SK-MEL-5 (cell line): ENCODE measurements around the gene CACNG5. TPM values are rescaled to one million over a fixed set of nuclear protein-coding genes. Genes with fewer than 3 reads are reported as not detected.

Experiments used
- DNase-seq: peaks from one replicate; pipeline ENCODE4 v3.0.0-alpha.2; 2016; ENCODE audit warnings: low read depth, low spot score
- in situ Hi-C: cut with HindIII; loops from 2 replicates; pipeline ENCODE4 v1.10.0; 2016; ENCODE audit warnings: low sequenced_read_pairs, high pct_unique_total_duplicates, low pct_unique_long_range_greater_than_20kb
- total RNA-seq: library from RNA; depleted of rRNA; stranded (reverse); fragments of >200 nt; shearing (Covaris generic); gene quantifications from 2 replicates; pipeline ENCODE4 v1.2.3, GENCODE V29; 2014

The CACNG5 gene
- total RNA-seq, 1 experiment from 2014 or later: not detected

- in situ Hi-C loops: no loop called here
- DNase-seq: no peak
These were observed 5.1 kb downstream of the CACNG5 start for GRCh38 chr17:66840061-66840460.

DNA sequence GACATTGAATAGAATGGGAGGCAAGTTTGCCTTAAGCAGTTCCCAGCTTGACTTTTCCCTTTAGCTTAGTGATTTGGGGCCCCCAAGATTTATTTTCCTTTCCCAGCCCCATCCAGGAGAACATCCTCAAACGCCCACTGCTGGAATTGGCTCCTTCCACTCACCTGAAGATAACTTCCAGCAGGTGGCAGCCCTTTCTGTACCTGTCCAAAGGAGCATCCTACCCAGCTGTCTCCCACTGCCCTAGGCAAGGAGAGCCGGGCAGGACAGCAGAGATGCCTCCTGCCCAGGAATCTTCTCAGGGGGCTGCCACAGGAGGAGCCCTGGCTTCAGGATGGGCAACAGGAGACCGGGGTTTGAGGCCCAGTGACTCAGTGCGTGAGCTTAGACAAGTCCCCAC, 6.4 kb downstream of the CACNG5 start:
- in situ Hi-C loops: no loop called here
- DNase-seq: no peak

DNA sequence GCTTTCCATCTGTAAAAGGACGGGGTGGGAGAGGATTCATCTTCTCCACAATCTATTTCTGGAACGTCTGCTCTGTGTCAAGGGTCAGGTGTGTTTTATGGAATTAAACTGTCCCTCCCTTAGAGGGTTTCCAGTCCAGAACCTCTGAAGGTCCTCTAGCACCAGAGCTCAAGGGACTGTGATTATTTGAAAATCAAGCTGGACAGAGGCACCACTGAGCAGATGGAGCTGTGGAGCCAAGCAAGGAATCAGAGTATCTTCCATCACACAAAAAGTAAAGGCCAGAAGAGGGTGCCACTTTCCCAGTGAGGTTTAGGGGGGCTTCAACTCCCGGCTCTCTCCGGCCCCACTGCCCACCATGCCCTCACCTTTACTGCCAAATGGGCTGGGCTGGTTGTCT, 6.8 kb downstream of the CACNG5 start:
- in situ Hi-C loops: no loop called here
- DNase-seq: no peak

GRCh38 chr17:66842505-66842904, 7.6 kb downstream of the CACNG5 start:
- in situ Hi-C loops: no loop called here
- DNase-seq: no peak

- in situ Hi-C loops: no loop called here
- no peak for DNase-seq
These were observed 8.0 kb downstream of the CACNG5 start for GRCh38 chr17:66842959-66843358.

DNA sequence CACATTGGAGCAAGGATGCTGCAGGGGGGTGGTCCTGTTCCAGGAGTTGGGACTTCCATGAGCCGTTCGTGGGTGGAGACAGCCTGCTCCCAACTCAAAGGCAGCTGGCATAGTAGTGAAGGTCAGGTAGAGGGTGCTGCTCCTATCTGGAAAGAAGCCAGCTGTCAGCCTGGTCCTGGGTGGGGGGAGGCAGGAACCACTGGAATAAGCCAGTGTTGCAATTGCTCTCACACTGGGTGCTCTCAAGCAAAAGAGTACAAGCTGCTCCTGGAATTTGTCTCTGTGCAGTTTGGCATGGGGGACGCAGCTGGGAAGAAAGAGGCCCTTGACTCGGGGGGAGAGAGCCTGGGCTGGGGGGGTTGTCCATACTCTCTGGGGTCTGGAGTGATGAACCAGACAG, 8.7 kb downstream of the CACNG5 start:
- in situ Hi-C loops: no loop called here
- DNase-seq: no peak

DNA sequence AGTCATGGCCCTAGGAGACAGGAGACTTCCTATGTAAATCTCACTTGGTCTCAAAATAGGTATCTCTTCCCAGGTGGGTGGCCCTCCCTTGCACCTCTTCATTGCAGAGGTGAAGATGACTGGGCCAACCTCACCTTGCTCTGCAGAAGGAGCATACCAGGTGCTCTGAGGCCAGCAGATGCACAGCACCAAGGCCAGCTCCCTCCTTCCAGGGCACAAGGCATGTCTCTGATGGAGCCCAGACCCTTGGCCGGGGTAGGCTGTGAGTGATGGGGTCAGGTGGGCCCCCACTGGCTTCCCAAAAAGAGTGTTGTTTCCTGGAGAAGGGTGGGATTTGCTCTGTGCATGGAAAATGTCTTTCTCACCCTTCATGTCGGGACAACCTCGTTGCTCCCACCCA, 12.8 kb downstream of the CACNG5 start:
- DNase-seq: no peak
- in situ Hi-C loops: no loop called here

DNA sequence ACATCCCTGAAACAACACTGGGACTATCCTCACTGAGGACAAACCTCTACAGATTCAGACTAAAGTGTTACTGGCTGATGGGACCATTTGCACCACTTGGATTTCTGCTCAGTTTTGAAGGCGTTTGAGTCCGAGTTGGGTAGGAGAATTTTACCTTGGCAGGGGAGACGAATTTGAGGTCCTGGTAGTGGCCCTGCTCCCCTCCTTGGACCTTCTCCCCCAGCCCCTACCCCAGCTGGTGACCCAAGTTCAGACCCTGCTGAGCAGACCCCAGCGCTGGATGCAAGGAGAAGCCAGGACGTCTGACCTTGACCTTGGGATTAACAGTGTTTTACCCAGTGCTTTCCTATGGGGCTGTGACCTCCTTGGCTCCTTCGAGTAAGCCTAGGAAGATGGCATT, 13.6 kb downstream of the CACNG5 start:
- in situ Hi-C loops: no loop called here
- DNase-seq: no peak

- in situ Hi-C loops: no loop called here
- DNase-seq: no peak
These were observed 14.2 kb downstream of the CACNG5 start for GRCh38 chr17:66849032-66849655.

- in situ Hi-C loops: no loop called here
- no peak for DNase-seq
These were observed 15.1 kb downstream of the CACNG5 start for GRCh38 chr17:66849851-66850580.

DNA sequence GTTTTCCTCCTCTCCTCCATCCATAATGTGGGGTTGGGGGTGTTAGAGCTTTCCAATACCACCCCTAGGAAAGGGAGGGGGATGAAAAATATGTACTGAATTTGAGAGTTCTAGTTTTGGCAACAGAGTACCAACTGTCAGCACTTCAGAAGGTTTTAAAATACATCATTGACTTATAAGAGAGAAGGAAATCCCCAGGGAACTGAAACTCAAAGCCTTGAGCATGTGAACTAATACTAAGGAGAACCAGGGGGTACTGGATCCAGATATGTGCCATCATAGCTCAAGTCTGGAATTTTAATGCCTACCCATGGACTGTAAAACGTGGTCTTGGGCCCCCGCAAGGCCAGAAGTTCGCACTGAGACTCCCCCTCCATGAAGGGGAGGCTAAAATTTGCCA, 15.8 kb downstream of the CACNG5 start:
- no peak for DNase-seq
- in situ Hi-C loops: no loop called here

DNA sequence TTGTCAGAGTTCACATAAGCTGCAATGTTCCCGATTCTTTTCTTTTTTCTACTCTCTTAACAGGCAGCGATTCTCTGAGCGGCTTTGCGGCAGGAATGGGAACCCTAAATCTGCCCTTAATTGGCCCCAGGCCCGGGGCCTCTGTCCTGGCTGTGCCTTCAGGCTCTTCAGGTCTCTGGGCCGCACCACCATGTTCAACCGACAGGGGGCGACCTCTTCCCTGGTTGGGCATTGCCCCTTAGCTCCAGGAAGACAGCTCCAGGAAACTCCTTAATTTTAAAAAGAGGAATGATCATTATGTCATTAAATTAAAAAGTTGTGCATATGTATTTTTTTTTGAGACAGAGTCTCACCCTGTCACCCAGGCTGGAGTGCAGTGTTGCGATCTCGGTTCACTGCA, 20.3 kb downstream of the CACNG5 start:
- in situ Hi-C loops: no loop called here
- DNase-seq: peak; percentile 53

GRCh38 chr17:66858226-66859083, 23.5 kb downstream of the CACNG5 start:
- in situ Hi-C loops: no loop called here
- DNase-seq: no peak

DNA sequence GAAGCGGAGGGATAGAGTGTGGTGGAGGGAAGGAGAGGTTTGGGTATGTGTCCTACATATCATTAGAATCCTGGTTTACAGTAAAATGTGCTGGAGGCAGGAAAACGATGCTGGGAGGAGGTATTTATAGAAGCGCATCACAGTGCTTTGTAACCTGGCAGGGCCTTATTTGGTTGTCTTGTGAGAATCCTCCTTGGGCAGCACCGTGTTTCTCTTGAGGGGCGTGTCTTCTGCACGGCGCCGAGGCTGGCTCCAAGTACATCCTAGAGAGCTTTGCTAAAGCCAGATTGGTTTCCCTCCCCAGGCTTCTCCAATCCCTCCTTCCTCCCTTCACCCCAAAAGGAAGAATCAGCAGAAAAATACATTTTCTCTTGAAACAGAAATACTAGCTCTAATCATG, 24.4 kb downstream of the CACNG5 start:
- no peak for DNase-seq
- in situ Hi-C loops: no loop called here

- DNase-seq: no peak
These were observed 25.3 kb downstream of the CACNG5 start for GRCh38 chr17:66860204-66860603.

DNA sequence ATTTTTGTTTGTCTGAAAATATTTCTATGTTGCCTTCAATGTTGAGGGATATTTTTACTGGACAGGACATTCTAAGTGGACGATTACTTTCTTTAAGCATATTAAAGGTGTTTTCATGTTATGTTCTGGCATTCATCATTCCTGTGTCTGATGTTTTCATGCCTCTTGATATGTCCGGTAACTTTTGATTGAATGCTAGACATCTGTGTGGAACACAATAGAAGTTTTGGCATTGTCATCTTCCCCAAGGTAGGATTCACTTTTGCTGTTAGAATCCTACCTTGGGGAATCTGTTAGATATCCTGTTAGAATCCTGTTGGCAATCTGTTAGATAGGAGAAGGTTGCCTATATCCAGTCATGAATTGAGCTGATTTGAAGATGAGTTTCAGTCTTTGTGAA, 28.9 kb downstream of the CACNG5 start:
- no peak for DNase-seq
- in situ Hi-C loops: no loop called here

More at GRCh38 chr17:66860204-66860603, 25.3 kb downstream of the CACNG5 start:
- in situ Hi-C loops: no loop called here

DNA sequence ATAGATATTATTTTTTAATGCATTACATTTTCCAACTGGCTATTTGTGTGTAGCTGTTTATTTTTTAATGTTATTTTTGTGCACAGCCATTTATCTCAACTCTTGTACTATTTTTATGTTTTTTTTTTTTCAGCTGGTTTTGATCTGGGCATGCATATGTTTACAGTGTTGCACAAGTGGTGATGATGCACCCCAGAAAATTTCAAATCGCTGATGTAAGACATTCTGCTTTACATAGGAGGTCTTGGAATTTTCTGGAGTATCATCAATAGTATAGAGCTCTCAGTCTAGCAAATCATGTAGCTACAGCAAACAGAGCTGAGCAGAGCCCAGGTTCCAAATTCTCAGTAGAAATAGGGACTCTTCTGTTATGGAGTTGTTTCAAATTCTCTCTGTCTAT, 30.2 kb downstream of the CACNG5 start:
- DNase-seq: no peak
- in situ Hi-C loops: no loop called here

DNA sequence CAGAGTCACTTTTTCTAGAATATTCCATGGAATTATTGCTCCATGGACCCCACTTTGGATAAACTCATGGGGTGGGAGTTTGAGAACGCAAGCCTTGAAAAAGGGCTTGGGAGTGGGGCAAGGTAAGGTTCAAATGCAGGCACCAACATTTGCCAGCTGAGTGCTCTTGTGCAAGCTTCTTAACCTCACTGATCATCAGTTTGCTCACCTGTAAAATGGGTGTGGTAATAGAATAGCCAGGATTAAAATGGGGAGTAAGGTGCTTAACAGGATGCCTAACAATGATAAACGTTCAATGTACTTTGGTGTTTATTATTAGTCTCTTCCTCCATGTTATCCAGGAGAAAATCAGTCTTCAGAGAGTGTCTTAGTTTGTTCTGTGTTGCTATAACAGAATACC, 39.0 kb downstream of the CACNG5 start:
- no peak for DNase-seq

DNA sequence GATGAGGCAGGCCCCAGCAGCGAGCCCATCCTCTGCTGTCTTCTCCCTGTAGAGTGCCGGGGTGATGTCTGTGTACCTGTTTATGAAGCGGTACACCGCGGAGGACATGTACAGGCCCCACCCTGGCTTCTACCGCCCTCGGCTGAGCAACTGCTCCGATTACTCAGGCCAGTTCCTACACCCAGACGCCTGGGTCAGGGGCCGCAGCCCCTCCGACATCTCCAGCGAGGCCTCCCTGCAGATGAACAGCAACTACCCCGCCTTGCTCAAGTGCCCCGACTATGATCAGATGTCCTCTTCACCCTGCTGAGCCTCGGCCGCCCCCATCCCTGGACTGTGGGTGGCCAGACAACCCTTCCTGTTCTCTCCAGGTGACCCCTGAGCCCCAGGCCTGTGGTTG, 50.0 kb downstream of the CACNG5 start:
- in situ Hi-C loops: no loop called here
- no peak for DNase-seq

More for the DNA sequence above, 39.0 kb downstream of the CACNG5 start:
- in situ Hi-C loops: no loop called here
